Measurements from ENCODE around the gene TOE1.
A peak's percentile ranks its signal among the peaks of the same experiment; 100 is the strongest.

Gene TOE1

GRCh38 chr1:45314266-45314665 lies 25.7 kb upstream of the TOE1 start:
- no peak for DNase-seq (ENCODE audit: extremely low read depth, low read depth)
- no peak for TF ChIP-seq CTCF (IDR thresholded peaks at IDR 0.05; ENCODE audit: low read depth, low read length, missing control alignments)
- H3K4me3 ChIP-seq (replicated peaks; ENCODE audit: low read depth, low read length), result no peak overlapping the region

GRCh38 chr1:45317166-45317565 lies 22.8 kb upstream of the TOE1 start:
- no peak overlapping the region for H3K4me3 ChIP-seq (replicated peaks; ENCODE audit: low read depth, low read length)
- no peak for TF ChIP-seq CTCF (IDR thresholded peaks at IDR 0.05; ENCODE audit: low read depth, low read length, missing control alignments)
- DNase-seq (ENCODE audit: extremely low read depth, low read depth), result no peak

DNA sequence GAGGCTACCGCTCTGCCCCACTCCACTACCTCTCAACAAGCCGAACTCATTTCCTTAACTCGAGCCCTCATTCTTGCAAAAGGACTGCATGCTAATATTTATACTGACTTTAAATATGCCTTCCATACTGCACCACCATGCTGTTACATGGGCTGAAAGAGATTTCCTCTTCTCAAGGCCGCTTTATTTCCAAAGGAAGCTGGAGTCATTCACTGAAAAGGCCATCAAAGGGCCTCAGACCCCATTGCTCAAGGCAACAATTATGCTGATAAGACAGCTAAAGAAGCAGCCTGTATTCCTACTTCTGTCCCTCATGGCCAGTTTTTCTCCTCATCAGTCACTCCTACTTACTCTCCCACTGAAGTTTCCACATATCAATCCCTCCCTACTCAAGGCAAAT lies 20.2 kb upstream of the TOE1 start:
- no peak for DNase-seq (ENCODE audit: extremely low read depth, low read depth)
- no peak for TF ChIP-seq CTCF (IDR thresholded peaks at IDR 0.05; ENCODE audit: low read depth, low read length, missing control alignments)
- no peak overlapping the region for H3K4me3 ChIP-seq (replicated peaks; ENCODE audit: low read depth, low read length)

DNA sequence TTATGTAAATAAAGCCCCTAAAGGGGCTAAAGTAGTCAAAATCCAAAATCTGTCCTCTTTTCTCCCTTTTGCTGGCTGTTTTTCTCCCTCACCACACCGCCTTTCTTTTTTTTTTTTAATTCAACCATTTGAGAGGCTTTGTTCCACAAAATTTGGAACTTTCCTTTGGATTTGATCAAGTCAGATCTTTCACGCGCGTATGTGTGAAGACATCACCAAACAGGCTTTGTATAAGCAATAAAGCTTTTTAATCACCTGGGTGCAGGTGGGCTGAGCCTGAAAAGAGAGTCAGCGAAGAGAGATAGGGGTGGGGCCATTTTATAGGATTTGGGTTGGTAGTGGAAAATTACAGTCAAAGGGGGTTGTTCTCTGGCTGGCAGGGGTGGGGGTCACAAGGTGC lies 18.5 kb upstream of the TOE1 start:
- TF ChIP-seq CTCF (IDR thresholded peaks at IDR 0.05; ENCODE audit: low read depth, low read length, missing control alignments), result no peak
- no peak overlapping the region for H3K4me3 ChIP-seq (replicated peaks; ENCODE audit: low read depth, low read length)
- DNase-seq (ENCODE audit: extremely low read depth, low read depth), result no peak

GRCh38 chr1:45322486-45323040 lies 17.4 kb upstream of the TOE1 start:
- DNase-seq (ENCODE audit: extremely low read depth, low read depth), result no peak
- TF ChIP-seq CTCF (IDR thresholded peaks at IDR 0.05; ENCODE audit: low read depth, low read length, missing control alignments), result no peak
- H3K4me3 ChIP-seq (replicated peaks; ENCODE audit: low read depth, low read length), result no peak overlapping the region

GRCh38 chr1:45325851-45326506 lies 14.0 kb upstream of the TOE1 start:
- H3K4me3 ChIP-seq (replicated peaks; ENCODE audit: low read depth, low read length), result peak overlapping the region; percentile 79
- DNase-seq (ENCODE audit: extremely low read depth, low read depth), result no peak
- no peak for TF ChIP-seq CTCF (IDR thresholded peaks at IDR 0.05; ENCODE audit: low read depth, low read length, missing control alignments)

All from HFF-Myc (cell line).